ENCODE measurements around the gene RBM17. TPM values are rescaled to one million over a fixed set of nuclear protein-coding genes. Genes with fewer than 3 reads are reported as not detected.

RBM17 gene
- total RNA-seq, 1 experiment from 2014 or later, result 124 TPM

GRCh38 chr10:6136215-6137201, 47.7 kb downstream of the RBM17 start:
- H3K9me3 ChIP-seq (ENCODE audit: control insufficient read depth, low read depth, low read length), result no peaks in the 10 kb centered on the region
- TF ChIP-seq CTCF (conservative IDR thresholded peaks at IDR 0.05), result no peak
- no peaks in the 10 kb centered on the region for H3K23me2 ChIP-seq (ENCODE audit: insufficient read length, low read depth, low read length, poor library complexity, severe bottlenecking)
- H4K91ac ChIP-seq (ENCODE audit: insufficient read length, low read depth, low read length), result no peak overlapping the region
- no peak overlapping the region for H3K27ac ChIP-seq (ENCODE audit: insufficient read length, low read depth, low read length)
- H4K5ac ChIP-seq (ENCODE audit: insufficient read length, low read depth, low read length), result no peak overlapping the region
- H2AFZ ChIP-seq (ENCODE audit: low read length), result no peak overlapping the region
- peaks cover 38% of the 10 kb centered on the region for H3K27me3 Mint-ChIP-seq (ENCODE audit: low read depth)
- H2BK15ac ChIP-seq (ENCODE audit: low read depth, low read length), result no peak overlapping the region
- DNase-seq, result no peak
- WGBS (ENCODE audit: extremely low coverage, insufficient read length, low lambda C conversion rate), result no CpG with 5 or more reads among the region's 20 CpGs
- H3K56ac ChIP-seq (ENCODE audit: insufficient read length, low read depth, low read length), result no peak overlapping the region
- no peak overlapping the region for H2BK12ac ChIP-seq (ENCODE audit: insufficient read length, low read depth, low read length)
- no peak overlapping the region for H3K4ac ChIP-seq (ENCODE audit: low read depth, low read length)
- no peak overlapping the region for H2AK5ac ChIP-seq (ENCODE audit: insufficient read length, low read length)
- H2BK20ac ChIP-seq (ENCODE audit: low read depth, low read length, poor library complexity, severe bottlenecking), result no peak overlapping the region
- H3K36me3 Mint-ChIP-seq (ENCODE audit: insufficient read depth in 1 of 3, low read depth in 3 of 3), result no peaks in the 10 kb centered on the region
- peaks cover 24 to 33% of the 10 kb centered on the region in 2 experiments for H3K4me1 Mint-ChIP-seq
- H3K27ac Mint-ChIP-seq, result no peak overlapping the region
- H3K9me3 Mint-ChIP-seq, result no peaks in the 10 kb centered on the region
- no peak overlapping the region for H3K18ac ChIP-seq (ENCODE audit: insufficient read length, low read depth, low read length)
- H3K23ac ChIP-seq (ENCODE audit: insufficient read length, low read depth, low read length), result no peak overlapping the region
- H3K4me1 ChIP-seq (ENCODE audit: insufficient read depth, low read length), result peaks cover 4% of the 10 kb centered on the region; the same call in 1 of the 2 replicates
- no peak overlapping the region for H3K9ac ChIP-seq (ENCODE audit: extremely low read depth, insufficient read length, low read length)
- no peak overlapping the region for H4K8ac ChIP-seq (replicated peaks; ENCODE audit: insufficient read length, low read depth, low read length)
- H3T11ph ChIP-seq (ENCODE audit: low read length), result no peak overlapping the region
- H2BK5ac ChIP-seq (ENCODE audit: insufficient read length, low read length), result no peak overlapping the region
- no peak overlapping the region for H3K4me2 ChIP-seq (ENCODE audit: insufficient read depth, insufficient read length, low read length)
- H4K20me1 ChIP-seq (ENCODE audit: control insufficient read depth, insufficient read depth, insufficient read length), result no peaks in the 10 kb centered on the region
- no peaks in the 10 kb centered on the region for H3K79me2 ChIP-seq (ENCODE audit: insufficient read depth, low read length)
- no peak overlapping the region for H3K4me3 Mint-ChIP-seq
- no peaks in the 10 kb centered on the region for H3K27me3 ChIP-seq (ENCODE audit: insufficient read depth, low read length)
- H2BK120ac ChIP-seq (ENCODE audit: low read depth, low read length, poor library complexity, severe bottlenecking), result no peak overlapping the region
- H3K79me1 ChIP-seq (ENCODE audit: insufficient read depth, low read depth, low read length, poor library complexity, severe bottlenecking), result no peaks in the 10 kb centered on the region
- no peak overlapping the region for H3K14ac ChIP-seq (ENCODE audit: insufficient read depth, low read length)
